Naive thymus-derived CD4-positive, alpha-beta T cell (primary cell): ENCODE results near the gene ITGAD. TPM values are rescaled to one million over a fixed set of nuclear protein-coding genes. Genes with fewer than 3 reads are reported as not detected.

Experiments used
- ATAC-seq: fragments of 150-1000 bp; cut with Tn5 transposase; 2 replicates; pipeline ENCODE4 v1.10.0; 2021; ENCODE audit warnings: mild to moderate bottlenecking, moderate library complexity
- CTCF ChIA-PET: fragments of 350-600 bp; sonication (Branson Sonifier 250); formaldehyde crosslinking; loops from one replicate; lab custom pipeline; 2021; ENCODE audit warnings: antibody characterized with exemption; lab: Charles Lee
- POLR2A ChIA-PET: fragments of 350-600 bp; sonication (Branson Sonifier 250); formaldehyde crosslinking; loops from one replicate; lab custom pipeline; 2021; ENCODE audit warnings: antibody characterized with exemption, inconsistent platforms; lab: Charles Lee
- DNase-seq, 9 donors: peaks; one replicate each; pipeline versions ENCODE4 v3.0.0 to v3.0.0-alpha.2; 2020 to 2022; ENCODE audit warnings: mixed read lengths in 1 of 9
- H3K27ac ChIP-seq: one replicate; pipeline ENCODE4 v1.7.0; 2013; ENCODE audit warnings: mild to moderate bottlenecking, low read depth, low read length, moderate library complexity
- H3K27me3 ChIP-seq, 2 donors: one replicate each; pipeline ENCODE4 v1.7.0; 2013; ENCODE audit warnings: low read length in 2 of 2, mild to moderate bottlenecking in 2 of 2, moderate library complexity in 2 of 2; ENCODE audit not compliant: control insufficient read depth in 2 of 2, insufficient read depth in 2 of 2
- H3K36me3 ChIP-seq, 3 experiments: 1 replicate in 2 of 3; 2 replicates in 1 of 3; pipeline ENCODE4 v1.7.0; 2013; ENCODE audit warnings: low read length in 3 of 3, mild to moderate bottlenecking in 3 of 3, moderate library complexity in 1 of 3; ENCODE audit not compliant: insufficient read depth in 3 of 3, control insufficient read depth in 2 of 3
- H3K4me1 ChIP-seq, 2 donors: one replicate each; pipeline ENCODE4 v1.7.0; 2013; ENCODE audit warnings: low read length in 2 of 2, mild to moderate bottlenecking in 2 of 2, moderate library complexity in 1 of 2; ENCODE audit not compliant: control insufficient read depth in 2 of 2, insufficient read depth in 2 of 2
- H3K4me3 ChIP-seq: 2 replicates; pipeline ENCODE4 v1.7.0; 2013; ENCODE audit warnings: mild to moderate bottlenecking, low read length
- H3K9me3 ChIP-seq, 3 experiments: 1 replicate in 2 of 3; 2 replicates in 1 of 3; pipeline ENCODE4 v1.7.0; 2013; ENCODE audit warnings: low read length in 3 of 3; ENCODE audit not compliant: control insufficient read depth in 2 of 3
- H3K27ac Mint-ChIP-seq, 9 donors: one replicate each; pipeline ENCODE4 v1.8.0; 2020 to 2022; ENCODE audit warnings: mixed read lengths in 9 of 9, mild to moderate bottlenecking in 8 of 9, moderate library complexity in 5 of 9, inconsistent platforms in 2 of 9
- H3K27me3 Mint-ChIP-seq, 5 donors: one replicate each; pipeline ENCODE4 v1.8.0; 2021 to 2022; ENCODE audit warnings: mixed read lengths in 5 of 5, mild to moderate bottlenecking in 1 of 5
- H3K36me3 Mint-ChIP-seq, 5 donors: one replicate each; pipeline ENCODE4 v1.8.0; 2020 to 2022; ENCODE audit warnings: mixed read lengths in 5 of 5, mild to moderate bottlenecking in 3 of 5, inconsistent platforms in 1 of 5
- H3K4me1 Mint-ChIP-seq, 7 donors: one replicate each; pipeline ENCODE4 v1.8.0; 2020 to 2022; ENCODE audit warnings: mixed read lengths in 7 of 7, mild to moderate bottlenecking in 3 of 7, inconsistent platforms in 1 of 7
- H3K4me3 Mint-ChIP-seq, 10 donors: one replicate each; pipeline ENCODE4 v1.8.0; 2020 to 2022; ENCODE audit warnings: mild to moderate bottlenecking in 10 of 10, mixed read lengths in 10 of 10, moderate library complexity in 6 of 10, inconsistent platforms in 2 of 10
- H3K9me3 Mint-ChIP-seq, 11 donors: one replicate each; pipeline ENCODE4 v1.8.0; 2020 to 2022; ENCODE audit warnings: mixed read lengths in 11 of 11, mild to moderate bottlenecking in 4 of 11, inconsistent platforms in 1 of 11, moderate library complexity in 1 of 11
- intact Hi-C, 2 donors: fragments of 100-400 bp; cut with micrococcal nuclease; formaldehyde crosslinking; loops; one replicate each; pipeline ENCODE4 v1.15.1; 2023
- polyA plus RNA-seq, 2 donors: library from polyadenylated mRNA; unstranded; fragments of 300-500 nt; fragmentation: Illumina TruSeq; gene quantifications; one replicate each; pipeline ENCODE4 v1.2.3, GENCODE V29; 2021
- total RNA-seq, 6 experiments: library from RNA in 5 of 6; stranded (reverse) in 5 of 6; gene quantifications; 1 replicate in 5 of 6; 2 replicates in 1 of 6; pipeline ENCODE4 v1.2.3 and lab custom pipeline; 2021 to 2026

The ITGAD gene
- total RNA-seq (1 to 10 TPM in 1 of 5 experiments, under 1 TPM in 1, not detected in 3; 0.24 to 1.3 TPM), polyA plus RNA-seq (not detected), total RNA-seq (lab: John Stamatoyannopoulos, UW) (not detected)

- Histone ChIP-seq H3K4me3 (no peak within 1 kb of the TSS), H3K27ac (no peak within 1 kb of the TSS), H3K9me3 (no peaks in the 10 kb centered on the region), H3K36me3 (no peaks in the 10 kb centered on the region), H3K4me1 (no peaks in the 10 kb centered on the region), H3K27me3 (no peaks in the 10 kb centered on the region)
- Mint-ChIP-seq H3K27ac (no peak within 1 kb of the TSS), H3K4me3 (no peak within 1 kb of the TSS), H3K4me1 (peaks cover 0 to 4% (median 0%) of the 10 kb centered on the region in 7 donors), H3K9me3 (no peaks in the 10 kb centered on the region), H3K27me3 (peaks cover 0 to 19% (median 6%) of the 10 kb centered on the region in 5 donors), H3K36me3 (peaks cover 0 to 2% (median 0%) of the 10 kb centered on the region in 5 donors)
- intact Hi-C loops = no loop called here
- no peak for ATAC-seq
- POLR2A ChIA-PET = no interaction called here
- DNase-seq = no peak
- CTCF ChIA-PET = no interaction called here
These were observed at the start of gene ITGAD for GRCh38 chr16:31393056-31393455. Gene ITGAD (plus strand): TSS chr16:31393335. CDS start chr16:31393361, 26 bp downstream.

- peaks cover 0 to 23% (median 0%) of the 10 kb centered on the region in 5 donors for H3K27me3 Mint-ChIP-seq
- DNase-seq (peak in 1 of 9 donors; percentile 6), ATAC-seq (peak; percentile 45)
- Histone ChIP-seq H3K4me3 (no peak overlapping the region), H3K27ac (no peak overlapping the region), H3K4me1 (peaks cover 0 to 8% of the 10 kb centered on the region in 2 donors), H3K36me3 (no peaks in the 10 kb centered on the region), H3K9me3 (no peaks in the 10 kb centered on the region), H3K27me3 (no peaks in the 10 kb centered on the region)
- H3K36me3 Mint-ChIP-seq = peaks cover 0 to 16% (median 0%) of the 10 kb centered on the region in 5 donors
- intact Hi-C loops = no loop called here
- POLR2A ChIA-PET = no interaction called here
- H3K9me3 Mint-ChIP-seq = peaks cover 0 to 5% (median 0%) of the 10 kb centered on the region in 11 donors
- peaks cover 0 to 40% (median 0%) of the 10 kb centered on the region in 7 donors for H3K4me1 Mint-ChIP-seq
- CTCF ChIA-PET = no interaction called here
- H3K4me3 Mint-ChIP-seq = peak overlapping the region in 1 of 10 donors; percentile 4
- H3K27ac Mint-ChIP-seq = no peak overlapping the region
These were observed 48.4 kb upstream of the ITGAD start for GRCh38 chr16:31344712-31345111.

- peak overlapping the region in 2 of 9 donors; percentile 30 to 34 for H3K27ac Mint-ChIP-seq
- H3K36me3 Mint-ChIP-seq = peaks cover 0 to 10% (median 0%) of the 10 kb centered on the region in 5 donors
- POLR2A ChIA-PET = no interaction called here
- H3K4me1 Mint-ChIP-seq = peaks cover 0 to 55% (median 0%) of the 10 kb centered on the region in 7 donors
- peaks cover 0 to 8% of the 10 kb centered on the region in 2 donors for H3K4me1 ChIP-seq
- ATAC-seq (no peak), DNase-seq (no peak)
- CTCF ChIA-PET = interaction anchor here (0.6 kb wide), 1 partner anchor 48 kb away, joined by 3 read pairs; no protein-coding TSS in a partner anchor
- no peak overlapping the region for H3K27ac ChIP-seq
- H3K4me3 Mint-ChIP-seq = no peak overlapping the region
- no peaks in the 10 kb centered on the region for H3K9me3 ChIP-seq
- no peaks in the 10 kb centered on the region for H3K36me3 ChIP-seq
- peaks cover 0 to 10% (median 0%) of the 10 kb centered on the region in 5 donors for H3K27me3 Mint-ChIP-seq
- intact Hi-C loops = no loop called here
- no peaks in the 10 kb centered on the region for H3K27me3 ChIP-seq
- peaks cover 0 to 4% (median 0%) of the 10 kb centered on the region in 11 donors for H3K9me3 Mint-ChIP-seq
- no peak overlapping the region for H3K4me3 ChIP-seq
These were observed 45.7 kb upstream of the ITGAD start for GRCh38 chr16:31347445-31347844.

GRCh38 chr16:31348579-31348978 is 44.6 kb upstream of the ITGAD start:
- no peak overlapping the region for H3K4me3 ChIP-seq
- H3K9me3 ChIP-seq = no peaks in the 10 kb centered on the region
- Mint-ChIP-seq H3K4me1 (peaks cover 0 to 65% (median 0%) of the 10 kb centered on the region in 7 donors), H3K27ac (peak overlapping the region in 1 of 9 donors; percentile 24), H3K4me3 (no peak overlapping the region), H3K9me3 (peaks cover 0 to 4% (median 0%) of the 10 kb centered on the region in 11 donors), H3K27me3 (peaks cover 0 to 2% (median 0%) of the 10 kb centered on the region in 5 donors), H3K36me3 (peaks cover 0 to 5% (median 0%) of the 10 kb centered on the region in 5 donors)
- intact Hi-C loops = no loop called here
- no peak overlapping the region for H3K27ac ChIP-seq
- ChIA-PET CTCF (no interaction called here), POLR2A (no interaction called here)
- no peaks in the 10 kb centered on the region for H3K36me3 ChIP-seq
- H3K4me1 ChIP-seq = peaks cover 0 to 8% of the 10 kb centered on the region in 2 donors
- ATAC-seq (no peak), DNase-seq (no peak)
- H3K27me3 ChIP-seq = no peaks in the 10 kb centered on the region

- no peaks in the 10 kb centered on the region for H3K36me3 ChIP-seq
- no peaks in the 10 kb centered on the region for H3K9me3 ChIP-seq
- ATAC-seq (peak; percentile 47), DNase-seq (no peak)
- Mint-ChIP-seq H3K36me3 (peaks cover 0 to 7% (median 0%) of the 10 kb centered on the region in 5 donors), H3K27me3 (peaks cover 0 to 2% (median 0%) of the 10 kb centered on the region in 5 donors), H3K9me3 (peaks cover 0 to 4% (median 0%) of the 10 kb centered on the region in 11 donors), H3K27ac (peak overlapping the region in 1 of 9 donors; percentile 83), H3K4me1 (peaks cover 7 to 72% (median 12%) of the 10 kb centered on the region in 7 donors), H3K4me3 (peak overlapping the region in 1 of 10 donors; percentile 58)
- no peak overlapping the region for H3K27ac ChIP-seq
- intact Hi-C loops = no loop called here
- H3K27me3 ChIP-seq = no peaks in the 10 kb centered on the region
- peaks cover 8 to 13% of the 10 kb centered on the region in 2 donors for H3K4me1 ChIP-seq
- POLR2A ChIA-PET = no interaction called here
- H3K4me3 ChIP-seq = no peak overlapping the region
- CTCF ChIA-PET = interaction anchor here (0.9 kb wide), 1 partner anchor 32 kb away, joined by 4 read pairs; no protein-coding TSS in a partner anchor
These were observed 42.7 kb upstream of the ITGAD start for GRCh38 chr16:31350275-31351005.

GRCh38 chr16:31351246-31351941 is 41.7 kb upstream of the ITGAD start:
- peaks cover 0 to 2% (median 0%) of the 10 kb centered on the region in 5 donors for H3K27me3 Mint-ChIP-seq
- Histone ChIP-seq H3K27ac (no peak overlapping the region), H3K9me3 (no peaks in the 10 kb centered on the region), H3K27me3 (no peaks in the 10 kb centered on the region), H3K4me3 (no peak overlapping the region), H3K36me3 (no peaks in the 10 kb centered on the region), H3K4me1 (peaks cover 8 to 13% of the 10 kb centered on the region in 2 donors)
- intact Hi-C loops = no loop called here
- peaks cover 0 to 7% (median 0%) of the 10 kb centered on the region in 5 donors for H3K36me3 Mint-ChIP-seq
- ChIA-PET POLR2A (no interaction called here), CTCF (interaction anchor here (0.8 kb wide), 1 partner anchor 19 kb away, joined by 3 read pairs; no protein-coding TSS in a partner anchor)
- no peak for ATAC-seq
- H3K27ac Mint-ChIP-seq = peak overlapping the region in 1 of 9 donors; percentile 85
- H3K4me1 Mint-ChIP-seq = peaks cover 7 to 78% (median 12%) of the 10 kb centered on the region in 7 donors
- peaks cover 0 to 4% (median 0%) of the 10 kb centered on the region in 11 donors for H3K9me3 Mint-ChIP-seq
- DNase-seq = no peak
- H3K4me3 Mint-ChIP-seq = no peak overlapping the region
